Lower leg skin (tissue), 3 donors: Measurements from ENCODE around the gene SCAF8.

Source experiments
- CTCF ChIP-seq, 3 donors: fragments of 450-650 bp; IDR thresholded peaks; one replicate each; pipeline ENCODE4 v1.5.1; 2016; ENCODE audit warnings: antibody characterized with exemption in 3 of 3, mild to moderate bottlenecking in 3 of 3, moderate library complexity in 2 of 3
- POLR2A ChIP-seq, 2 donors: fragments of 450-650 bp; IDR thresholded peaks; one replicate each; pipeline ENCODE4 v1.6.1; 2016 to 2017; ENCODE audit warnings: antibody characterized with exemption in 2 of 2, mild to moderate bottlenecking in 1 of 2, moderate library complexity in 1 of 2

GRCh38 chr6:154821638-154822037 is 88.4 kb downstream of the SCAF8 start:
- TF ChIP-seq CTCF (IDR thresholded peaks at IDR 0.05) (no peak), POLR2A (IDR thresholded peaks at IDR 0.05) (no peak)
